Hepatocyte (in vitro differentiated cells): ENCODE measurements around the gene RNF217.
"Not testable (repeated sequence)": the region's sequence is repeated elsewhere in the genome, so short reads cannot be mapped to it uniquely, and the experiment has no call there.

Experiments used
- EZH2 ChIP-seq: fragments of 200-600 bp; sonication (generic); IDR thresholded peaks from 2 replicates; pipeline ENCODE4 v1.6.1; 2016; ENCODE audit warnings: antibody characterized with exemption, mild to moderate bottlenecking, borderline replicate concordance
- EZH2phosphoT487 ChIP-seq: fragments of 200-600 bp; sonication (generic); IDR thresholded peaks from one replicate; pipeline ENCODE4 v1.6.1; 2018; ENCODE audit warnings: antibody characterized with exemption, mild to moderate bottlenecking, low read depth, moderate library complexity; ENCODE audit not compliant: unreplicated experiment, severe bottlenecking

GRCh38 chr6:125125856-125126255 is 163.6 kb downstream of the RNF217 start:
- not testable (repeated sequence) for TF ChIP-seq EZH2, EZH2phosphoT487
